ENCODE results near the gene DCP2. TPM values are rescaled to one million over a fixed set of nuclear protein-coding genes. Genes with fewer than 3 reads are reported as not detected.

The DCP2 gene
- total and polyA plus RNA-seq, 7 donors: 5.5 to 26.8 (median 18.1) TPM

- intact Hi-C loops (cut with DNase I): no loop called here
- no peak for DNase-seq
- H3K27ac ChIP-seq: no peak overlapping the region
- no peaks in the 10 kb centered on the region for H3K4me1 ChIP-seq
- H3K4me3 ChIP-seq: no peak overlapping the region
- peaks cover 0 to 13% (median 1%) of the 10 kb centered on the region in 4 donors for H3K36me3 ChIP-seq
- WGBS, 2 donors: 82 to 84% methylated on average over 12 of the region's 12 CpGs
- TF ChIP-seq POLR2AphosphoS5 (IDR thresholded peaks at IDR 0.05): no peak
- TF ChIP-seq EP300 (IDR thresholded peaks at IDR 0.05): no peak
- no peak for TF ChIP-seq CTCF (IDR thresholded peaks at IDR 0.05)
- TF ChIP-seq POLR2A (IDR thresholded peaks at IDR 0.05): no peak
- no peaks in the 10 kb centered on the region for H3K9me3 ChIP-seq
- no peaks in the 10 kb centered on the region for H3K27me3 ChIP-seq
These were observed 87.3 kb downstream of the DCP2 start for GRCh38 chr5:113063927-113064326.

DNA sequence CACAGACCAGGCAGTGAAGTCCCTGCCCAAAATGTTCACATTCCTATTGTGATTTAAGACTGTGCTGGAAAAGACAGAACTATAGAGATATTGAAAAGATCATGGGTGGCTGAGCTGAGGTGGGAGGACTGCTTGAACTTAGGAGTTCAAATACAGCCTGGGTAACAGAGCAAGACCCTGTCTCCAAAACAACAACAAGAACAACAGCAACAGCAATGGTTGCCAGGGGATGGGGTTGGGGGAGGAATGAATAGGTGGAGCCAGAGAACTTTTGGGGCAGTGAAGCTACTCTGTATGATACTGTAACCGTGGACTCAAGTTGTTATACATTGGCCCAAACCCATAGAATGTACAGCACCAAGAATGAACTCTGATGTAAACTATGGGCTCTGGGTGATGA lies 88.2 kb downstream of the DCP2 start:
- H3K4me3 ChIP-seq: no peak overlapping the region
- TF ChIP-seq CTCF (IDR thresholded peaks at IDR 0.05) (no peak), POLR2A (IDR thresholded peaks at IDR 0.05) (no peak)
- intact Hi-C loops (cut with DNase I): no loop called here
- no peaks in the 10 kb centered on the region for H3K9me3 ChIP-seq
- no peaks in the 10 kb centered on the region for H3K27me3 ChIP-seq
- peaks cover 0 to 13% (median 1%) of the 10 kb centered on the region in 4 donors for H3K36me3 ChIP-seq
- WGBS, 2 donors: 90 to 93% methylated on average over 1 of the region's 1 CpG
- no peak overlapping the region for H3K27ac ChIP-seq
- no peaks in the 10 kb centered on the region for H3K4me1 ChIP-seq
- DNase-seq: no peak

DNA sequence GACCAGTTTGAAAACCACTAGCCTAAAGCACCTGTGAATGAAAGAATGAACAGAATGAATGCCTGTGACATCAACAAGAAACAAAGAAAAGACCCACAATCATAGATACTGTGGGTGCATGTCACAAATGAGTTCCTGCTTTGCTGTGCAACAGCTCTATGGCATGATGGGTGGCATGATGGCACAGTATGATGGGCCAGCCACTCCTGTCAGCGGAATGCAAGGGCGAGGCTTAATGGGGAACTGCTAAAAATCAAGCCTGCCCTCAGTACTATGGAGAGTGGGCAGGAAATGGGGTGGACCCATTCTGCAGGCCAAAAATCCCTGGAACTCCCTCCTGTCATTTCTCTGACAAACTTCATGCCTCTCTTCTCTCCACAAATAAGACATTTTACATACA lies 89.0 kb downstream of the DCP2 start:
- Histone ChIP-seq H3K4me3 (no peak overlapping the region), H3K27ac (no peak overlapping the region), H3K9me3 (no peaks in the 10 kb centered on the region), H3K36me3 (peaks cover 0 to 13% (median 1%) of the 10 kb centered on the region in 4 donors), H3K4me1 (no peaks in the 10 kb centered on the region), H3K27me3 (no peaks in the 10 kb centered on the region)
- intact Hi-C loops (cut with DNase I): no loop called here
- 95 to 96% methylated on average over 2 of the region's 2 CpGs for WGBS, 2 donors
- DNase-seq: no peak
- TF ChIP-seq POLR2AphosphoS5 (IDR thresholded peaks at IDR 0.05): no peak
- no peak for TF ChIP-seq CTCF (IDR thresholded peaks at IDR 0.05)

- intact Hi-C loops (cut with DNase I): no loop called here
- no peaks in the 10 kb centered on the region for H3K9me3 ChIP-seq
- no peak for DNase-seq
- H3K4me3 ChIP-seq: no peak overlapping the region
- H3K27me3 ChIP-seq: no peaks in the 10 kb centered on the region
- H3K36me3 ChIP-seq: peaks cover 0 to 13% (median 1%) of the 10 kb centered on the region in 4 donors
- no peak overlapping the region for H3K27ac ChIP-seq
- TF ChIP-seq POLR2A (IDR thresholded peaks at IDR 0.05): no peak
- WGBS, 2 donors: 78 to 87% methylated on average over 19 of the region's 19 CpGs
- no peaks in the 10 kb centered on the region for H3K4me1 ChIP-seq
These were observed 91.2 kb downstream of the DCP2 start for GRCh38 chr5:113067635-113068344.

DNA sequence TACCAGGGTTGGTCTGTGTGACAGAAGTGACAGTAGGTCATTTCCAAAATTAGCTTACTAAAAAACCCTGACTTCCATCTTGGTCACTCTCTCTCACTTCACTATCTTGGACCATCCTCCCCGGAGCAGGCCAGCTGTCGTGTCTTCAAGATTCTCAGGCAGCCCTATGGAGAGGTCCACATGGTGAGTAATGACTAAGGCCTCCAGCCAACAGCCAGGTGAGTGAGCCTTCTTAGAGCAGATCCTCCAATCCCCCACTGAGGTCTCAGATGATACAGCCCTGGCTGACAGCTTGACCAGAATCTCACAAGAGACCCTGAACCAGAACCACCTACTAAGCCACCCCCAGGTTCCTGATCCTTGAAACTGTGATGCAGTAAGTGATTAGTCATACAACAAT lies 92.0 kb downstream of the DCP2 start:
- TF ChIP-seq POLR2AphosphoS5 (IDR thresholded peaks at IDR 0.05) (no peak), POLR2A (IDR thresholded peaks at IDR 0.05) (no peak)
- Histone ChIP-seq H3K27me3 (no peaks in the 10 kb centered on the region), H3K36me3 (peaks cover 0 to 8% (median under 1%) of the 10 kb centered on the region in 4 donors), H3K27ac (no peak overlapping the region), H3K4me3 (no peak overlapping the region), H3K9me3 (no peaks in the 10 kb centered on the region), H3K4me1 (no peaks in the 10 kb centered on the region)
- intact Hi-C loops (cut with DNase I): no loop called here
- 87 to 90% methylated on average over 2 of the region's 2 CpGs for WGBS, 2 donors
- no peak for DNase-seq

Other genes with a start within 250 kb of the DCP2 start
- gene APC, start 238.9 kb upstream of the DCP2 start, total RNA-seq: 10 to 100 TPM; 46.1 to 81.4 (median 64.0) TPM
- 10 to 100 TPM in 1 of 3 donors, 1 to 10 TPM in 2; 2.4 to 10.4 (median 9.0) TPM for gene APC, start 238.9 kb upstream of the DCP2 start, polyA plus RNA-seq
- 10 to 100 TPM; 37.1 to 58.2 (median 55.8) TPM for gene SRP19, start 115.5 kb upstream of the DCP2 start, total RNA-seq
- gene SRP19, start 115.5 kb upstream of the DCP2 start, polyA plus RNA-seq: 10 to 100 TPM; 54.1 to 78.6 (median 67.5) TPM
- 10 to 100 TPM; 67.6 to 86.0 (median 71.8) TPM for gene REEP5, start 54.6 kb upstream of the DCP2 start, total RNA-seq
- 10 to 100 TPM; 17.4 to 44.1 (median 19.0) TPM for gene REEP5, start 54.6 kb upstream of the DCP2 start, polyA plus RNA-seq